A549 (cell line): ENCODE results near the gene SH3RF3.

Experiments
- CEBPB ChIP-seq, 2 experiments: fragments of >200 bp in 1 of 2; sonication (Bioruptor Twin) in 1 of 2; formaldehyde crosslinking in 1 of 2; IDR thresholded peaks; 2 replicates each; pipeline ENCODE4 v1.6.1; 2012 to 2016
- CTCF ChIP-seq: fragments of >200 bp; sonication (Bioruptor Twin); formaldehyde crosslinking; IDR thresholded peaks from 3 replicates; pipeline ENCODE4 v1.5.1; 2016
- E2F6 ChIP-seq: IDR thresholded peaks from 2 replicates; pipeline ENCODE4 v1.6.1; 2012; ENCODE audit warnings: low read depth, borderline replicate concordance
- JUN ChIP-seq, 2 experiments: fragments of >200 bp; sonication (Bioruptor Twin); formaldehyde crosslinking; IDR thresholded peaks; 2 replicates in 1 of 2; 3 replicates in 1 of 2; pipeline ENCODE4 v1.6.1; 2016 to 2017
- KDM1A ChIP-seq: fragments of 200-600 bp; sonication (generic); IDR thresholded peaks from 2 replicates; pipeline ENCODE4 v1.6.1; 2016; ENCODE audit warnings: low read depth, mild to moderate bottlenecking
- POLR2A ChIP-seq: IDR thresholded peaks from 2 replicates; pipeline ENCODE4 v1.6.1; 2012; ENCODE audit warnings: mild to moderate bottlenecking, low read length
- SMC3 ChIP-seq: fragments of >200 bp; sonication (Bioruptor Twin); formaldehyde crosslinking; IDR thresholded peaks from 3 replicates; pipeline ENCODE4 v1.6.1; 2018; ENCODE audit warnings: inconsistent platforms
- ZC3H11A ChIP-seq: fragments of 450-650 bp; IDR thresholded peaks from 2 replicates; pipeline ENCODE4 v1.6.1; 2014; ENCODE audit warnings: antibody characterized with exemption, mild to moderate bottlenecking

- TF ChIP-seq CEBPB (IDR thresholded peaks at IDR 0.05) (no peak), CTCF (no peak), JUN (IDR thresholded peaks at IDR 0.05) (no peak), KDM1A (no peak), ZC3H11A (no peak), SMC3 (no peak), E2F6 (no peak), POLR2A (no peak)
Observed at GRCh38 chr2:109302319-109302718, 173.3 kb downstream of the SH3RF3 start.
